GM19238 (cell line): ENCODE measurements around the gene ALDH16A1.

Experiments
- DNase-seq: peaks from one replicate; pipeline ENCODE4 v3.0.0; 2011; ENCODE audit warnings: low spot score; ENCODE audit not compliant: insufficient read length

ALDH16A1 gene

DNA sequence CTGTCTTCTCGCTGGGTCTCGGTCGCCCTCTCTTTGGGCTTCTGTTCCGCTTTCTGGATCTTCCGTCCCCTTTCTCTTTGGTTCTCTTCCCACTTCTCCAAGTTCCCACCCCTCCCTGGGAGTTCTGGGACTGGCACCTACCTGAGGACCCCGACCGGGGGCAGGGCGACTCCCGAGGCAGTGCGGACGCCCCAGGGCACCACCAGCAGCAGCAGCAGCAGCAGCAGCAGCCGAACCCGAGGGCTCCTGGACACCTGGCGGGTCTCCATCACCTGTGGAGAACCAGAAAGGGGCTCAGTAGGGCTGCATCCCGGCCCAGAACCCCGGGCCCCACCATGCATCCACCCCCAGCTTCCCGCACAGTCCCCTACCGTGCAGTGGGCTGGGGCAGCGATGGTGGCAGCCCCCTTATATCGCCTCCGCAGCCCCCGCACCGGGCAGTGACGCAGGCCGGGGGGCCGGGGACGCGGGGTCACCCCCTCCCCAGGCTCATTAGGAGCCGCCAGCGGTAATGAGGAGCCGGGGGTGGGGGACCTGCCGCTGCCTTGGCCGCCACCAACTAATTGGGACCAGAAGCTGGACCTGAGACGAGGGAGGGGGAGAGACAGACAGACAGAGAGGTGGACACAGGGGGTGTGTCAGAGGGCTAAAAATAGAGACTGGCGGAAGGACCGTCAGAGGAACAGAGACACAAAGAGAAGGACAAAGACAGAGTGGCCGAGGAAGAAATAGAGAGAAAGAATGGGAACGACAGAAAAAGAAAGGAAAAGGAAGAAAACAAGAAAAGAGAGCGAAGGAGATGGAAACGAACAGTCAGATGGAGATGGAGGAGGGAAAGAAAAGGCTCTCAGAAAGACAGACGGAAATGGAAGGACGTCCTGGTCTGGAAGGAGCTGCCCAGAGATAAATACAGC is 29.7 kb upstream of the ALDH16A1 start, which contains the start of gene PTH2:
Gene PTH2, minus strand, starts transcription at position 371 of the 914 bp plus-strand sequence. Its CDS starts 102 bp downstream, at position 269.
- no peak for DNase-seq

DNA sequence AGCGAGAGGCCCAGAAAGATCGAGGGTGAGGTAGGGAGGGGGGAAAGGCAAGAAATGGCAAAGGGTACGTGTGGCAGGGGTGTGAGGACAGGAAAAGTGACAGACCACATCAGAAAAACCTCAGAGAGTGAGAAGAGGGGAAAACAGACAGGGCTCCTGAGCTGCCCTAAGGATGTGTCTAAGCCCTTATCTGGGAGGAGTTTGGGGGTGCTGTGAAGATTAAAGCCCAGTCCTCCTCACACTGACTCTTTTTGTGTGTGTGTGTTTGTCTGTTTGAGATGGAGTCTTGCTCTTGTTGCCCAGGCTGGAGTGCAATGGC is 29.1 kb upstream of the ALDH16A1 start:
- DNase-seq = no peak

DNA sequence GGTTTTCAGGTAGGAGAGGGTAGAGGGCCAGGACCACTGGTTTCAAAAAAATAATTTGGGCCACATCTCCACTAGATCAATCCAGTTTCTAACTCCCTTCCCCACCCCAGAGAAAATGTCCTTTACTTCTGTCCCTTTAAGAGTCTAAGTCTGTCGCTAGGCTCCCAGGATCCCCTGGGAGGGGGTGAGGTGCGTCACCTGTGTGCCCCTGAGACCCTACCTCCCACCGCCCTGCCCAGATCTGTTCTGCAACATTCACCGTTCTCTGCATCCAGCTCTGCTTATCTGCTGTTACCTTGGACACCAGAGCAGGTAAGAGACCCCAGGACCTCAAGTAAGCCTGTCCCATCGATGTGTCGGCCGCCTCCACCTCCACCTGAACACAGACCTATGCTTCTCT is 27.8 kb upstream of the ALDH16A1 start, which contains the start of gene GFY:
Gene GFY, plus strand, starts transcription at position 211 of the 400 bp plus-strand sequence. CDS start 1,043 bp downstream, outside the sequence.
- DNase-seq = no peak

DNA sequence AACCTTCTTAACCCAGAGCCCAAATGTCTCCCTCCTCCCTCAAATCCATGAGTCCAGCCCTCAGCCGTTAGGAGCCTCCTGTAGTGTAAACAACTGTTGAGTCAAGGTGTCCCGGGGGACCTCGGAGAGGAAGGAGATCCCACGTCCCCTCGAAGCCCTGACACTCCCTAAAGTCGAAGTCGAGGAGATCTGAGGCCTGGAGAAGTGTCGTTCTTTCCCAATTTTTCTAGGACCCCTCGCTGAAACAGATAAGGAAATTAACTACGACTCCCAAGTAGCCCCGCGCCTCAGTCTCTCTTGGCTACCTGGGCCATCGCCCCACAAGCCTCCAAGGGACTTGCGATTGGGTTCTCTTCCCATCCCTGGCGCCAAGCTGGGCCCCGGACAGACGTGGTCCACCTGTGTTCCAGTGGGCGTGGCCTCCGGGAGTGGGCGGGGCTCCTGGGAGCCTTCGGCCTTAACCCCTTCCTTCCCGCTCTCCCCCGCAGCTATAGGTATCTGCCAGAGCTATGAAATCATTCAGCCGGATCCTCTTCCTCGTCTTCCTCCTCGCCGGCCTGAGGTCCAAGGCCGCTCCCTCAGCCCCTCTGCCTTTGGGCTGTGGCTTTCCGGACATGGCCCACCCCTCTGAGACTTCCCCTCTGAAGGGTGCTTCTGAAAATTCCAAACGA is 27.0 kb upstream of the ALDH16A1 start:
- no peak for DNase-seq

DNA sequence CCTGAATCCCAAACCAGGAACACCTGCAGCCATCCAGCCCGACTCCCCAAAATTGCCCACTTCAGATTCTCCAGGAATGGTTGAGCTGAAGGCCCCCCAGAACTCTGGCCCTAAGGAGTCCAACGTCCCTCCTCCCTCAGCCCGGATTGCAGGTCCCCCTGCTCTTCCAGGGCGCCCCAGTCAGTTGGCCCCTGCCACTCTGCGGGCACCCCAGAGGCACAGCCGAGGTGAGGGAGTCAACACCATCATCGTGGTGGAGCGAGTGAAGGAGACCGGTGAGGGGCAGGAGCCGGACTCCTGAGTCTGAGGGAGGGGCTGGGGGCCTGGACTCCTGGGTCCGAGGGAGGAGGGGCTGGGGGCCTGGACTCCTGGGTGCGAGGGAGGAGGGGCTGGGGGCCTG is 25.7 kb upstream of the ALDH16A1 start:
- DNase-seq = no peak

DNA sequence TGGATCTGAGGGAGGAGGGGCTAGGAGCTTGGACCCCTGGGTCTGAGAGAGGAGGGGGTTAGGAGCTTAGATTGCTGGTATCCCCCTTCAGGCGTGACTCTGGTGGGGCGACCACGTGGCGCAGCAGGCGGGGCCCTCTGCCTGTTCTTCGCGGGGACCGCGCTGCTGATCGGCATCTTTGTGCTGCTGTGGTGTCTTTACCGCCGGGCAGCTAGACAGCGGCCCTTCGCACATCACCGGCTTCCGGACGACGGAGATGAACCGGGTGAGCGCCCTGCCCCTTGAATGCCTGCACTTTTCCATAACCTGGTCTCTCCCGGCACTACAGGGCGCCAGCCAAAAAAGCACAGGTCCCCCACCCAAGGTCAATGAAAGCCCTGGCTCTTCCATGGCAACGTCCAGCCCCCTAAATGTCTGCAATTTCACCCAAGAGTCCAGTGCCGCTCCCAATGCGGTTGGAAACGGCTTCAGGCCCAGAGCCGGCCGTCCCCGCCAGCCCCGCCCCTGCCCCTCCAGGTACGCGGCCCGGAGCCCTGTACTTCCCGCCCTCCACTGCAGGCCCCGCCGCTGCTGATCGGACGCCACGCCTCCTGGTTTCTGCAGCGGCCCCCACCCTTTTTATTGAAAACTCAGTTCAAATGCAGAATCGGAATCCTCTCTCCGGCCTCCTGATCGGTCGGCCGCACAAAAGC is 25.0 kb upstream of the ALDH16A1 start:
- DNase-seq = no peak

DNA sequence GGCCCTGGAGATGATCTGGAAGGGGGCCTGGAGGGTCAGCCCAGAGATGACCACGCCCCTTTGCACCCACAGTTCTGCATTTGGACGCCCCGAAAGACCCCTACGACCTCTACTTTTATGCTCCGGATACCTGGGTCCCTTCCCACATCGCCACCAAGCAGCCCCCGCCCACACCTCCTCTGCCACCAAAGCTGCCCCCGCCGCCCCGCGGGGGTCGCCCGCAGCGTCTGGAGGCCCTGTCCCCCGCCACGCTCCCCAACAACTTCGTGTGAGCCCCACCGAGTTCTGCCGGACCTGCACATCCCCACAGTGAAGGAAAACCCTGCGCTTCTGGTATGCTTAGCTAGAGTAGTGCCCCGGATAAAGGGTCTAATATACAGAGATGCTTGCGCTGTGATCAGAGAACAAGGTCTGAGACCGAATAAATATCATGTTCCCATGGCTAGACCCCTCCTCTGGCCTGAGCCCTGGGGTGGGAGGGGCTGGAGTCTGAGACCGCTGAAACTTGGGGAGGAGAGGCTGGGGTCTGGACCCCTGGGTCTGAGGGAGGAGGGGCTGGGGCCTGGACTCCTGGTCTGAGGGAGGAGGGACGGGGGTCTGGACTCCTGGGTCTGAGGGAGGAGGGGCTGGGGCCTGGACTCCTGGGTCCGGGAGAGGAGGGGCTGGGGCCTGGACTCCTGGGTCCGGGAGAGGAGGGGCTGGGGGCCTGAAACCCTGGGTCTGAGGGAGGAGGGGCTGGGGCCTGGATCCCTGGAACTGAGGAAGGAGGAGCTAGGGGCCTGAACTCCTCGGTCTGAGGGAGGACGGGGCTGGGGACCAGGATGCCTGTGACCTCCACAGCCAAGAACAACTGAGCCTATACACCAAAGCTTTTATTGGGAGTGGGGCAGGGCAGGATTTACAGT is 24.2 kb upstream of the ALDH16A1 start:
- no peak for DNase-seq

DNA sequence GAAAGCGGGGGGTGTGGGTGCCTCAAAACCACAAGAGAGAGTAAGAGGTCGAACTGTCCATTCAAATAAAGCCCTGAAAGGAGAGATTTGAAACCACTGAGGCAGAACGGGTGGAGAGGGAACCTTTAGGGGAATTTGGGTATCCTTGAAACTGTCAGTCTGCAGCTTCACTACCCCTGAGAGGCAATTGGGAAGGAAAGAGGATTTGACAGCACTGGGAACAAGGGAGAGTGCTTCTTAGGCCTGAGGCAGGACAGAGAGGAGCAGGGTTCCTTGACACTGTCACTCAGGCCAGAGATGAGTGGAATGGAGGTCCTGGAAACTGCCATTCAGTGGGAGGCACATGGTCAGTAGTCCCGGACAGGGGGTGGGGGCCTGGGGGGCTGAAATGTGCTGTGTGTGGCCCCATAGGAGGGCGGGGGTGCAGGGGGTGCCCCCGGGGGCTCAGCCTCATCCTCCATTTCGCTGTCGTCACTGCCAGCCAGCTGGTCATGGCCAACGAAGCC is 22.8 kb upstream of the ALDH16A1 start:
- DNase-seq = no peak

DNA sequence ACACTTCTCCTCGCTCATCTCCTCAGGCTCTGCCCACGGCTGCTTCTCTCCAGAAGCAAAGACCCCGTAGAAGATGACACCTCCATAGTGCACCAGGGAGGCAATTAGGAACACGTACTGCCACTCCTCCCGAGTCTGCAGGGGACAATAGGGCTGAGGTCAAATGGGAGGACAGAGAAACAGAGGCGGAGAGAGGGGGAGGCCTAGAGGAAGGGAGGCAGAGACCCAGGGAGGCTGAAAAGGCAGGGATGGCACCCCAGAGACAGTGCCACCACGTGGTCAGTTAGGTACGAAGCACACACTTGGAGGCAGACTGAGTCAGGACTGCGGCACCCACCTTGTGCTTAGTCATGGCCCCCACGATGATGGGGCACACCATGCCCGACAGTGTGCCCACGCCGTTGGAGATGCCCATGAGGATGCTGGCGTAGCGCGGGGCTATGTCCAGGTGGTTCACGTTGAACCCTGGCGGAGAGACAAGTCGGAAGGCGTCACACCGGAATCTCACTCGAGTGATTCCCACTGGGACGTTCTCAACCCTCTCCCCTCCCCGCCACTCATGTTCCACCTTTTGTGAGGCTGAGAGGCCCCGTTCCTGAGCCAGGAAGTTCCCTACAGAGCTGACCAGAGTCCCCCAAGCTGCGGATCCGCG is 22.2 kb upstream of the ALDH16A1 start:
- DNase-seq = no peak

DNA sequence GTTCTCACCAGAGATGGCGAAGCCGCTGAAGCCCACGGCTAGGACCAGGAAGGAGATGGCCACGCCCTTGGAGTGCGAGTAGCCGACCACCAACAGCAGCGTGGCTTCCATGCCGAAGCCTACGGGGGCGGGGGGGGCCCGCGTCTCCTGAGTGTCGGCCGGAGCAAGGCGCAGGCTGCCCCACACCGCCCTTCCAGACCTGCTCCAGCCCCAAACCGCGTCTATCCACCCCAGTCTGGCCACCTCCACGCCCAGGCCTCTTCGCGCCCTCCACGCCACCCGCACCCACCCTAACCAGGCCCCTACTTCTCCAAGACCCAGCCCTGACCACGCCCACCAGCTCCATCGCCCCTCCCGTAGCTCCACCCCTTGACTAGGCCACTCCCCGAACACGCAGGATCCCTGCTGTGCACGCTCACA is 21.7 kb upstream of the ALDH16A1 start:
- no peak for DNase-seq

DNA sequence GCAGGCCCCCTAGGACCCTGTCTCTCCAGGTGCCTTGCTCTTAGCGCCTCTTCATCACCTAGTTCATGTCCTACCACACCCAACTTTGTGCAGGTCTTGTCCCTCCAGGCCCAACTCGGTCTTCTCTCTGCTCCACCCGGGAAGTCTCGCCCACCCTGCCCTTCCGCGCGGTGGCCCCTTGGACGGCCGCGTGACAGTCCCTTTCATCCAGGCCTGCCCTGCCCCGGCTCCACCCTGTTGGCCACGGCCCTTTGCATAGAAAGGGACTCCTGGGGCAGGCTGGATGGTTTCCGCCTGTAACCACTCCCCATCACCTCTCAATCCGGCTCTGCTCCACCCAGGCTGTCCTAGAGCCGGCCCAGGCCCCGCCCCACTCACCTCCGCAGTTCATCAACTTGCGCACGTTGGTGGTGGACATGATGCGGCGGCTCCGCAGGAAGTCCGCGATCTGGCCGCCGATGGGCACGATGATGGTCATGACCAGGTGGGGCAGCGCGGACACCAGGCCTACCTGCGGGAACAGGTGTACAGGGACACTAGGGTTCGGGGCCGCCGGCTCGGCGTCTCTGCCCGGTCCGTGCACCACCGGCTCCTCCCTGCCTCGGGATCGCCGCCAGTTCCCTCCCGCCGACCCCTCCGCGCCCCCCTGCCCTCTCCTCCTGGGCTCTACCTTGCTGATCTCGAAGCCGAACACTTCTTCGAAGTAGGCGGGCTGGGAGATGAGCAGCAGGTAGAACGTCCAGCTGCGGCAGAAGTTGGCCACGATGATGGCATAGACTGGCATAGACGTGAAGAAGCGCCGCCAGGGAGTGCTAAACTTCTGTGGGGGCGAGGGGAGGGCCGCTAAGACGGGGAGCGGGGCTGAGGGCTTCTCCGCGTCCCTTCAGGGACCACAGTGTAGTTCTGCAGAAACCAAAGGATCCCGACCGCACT is 20.6 kb upstream of the ALDH16A1 start:
- DNase-seq = no peak

DNA sequence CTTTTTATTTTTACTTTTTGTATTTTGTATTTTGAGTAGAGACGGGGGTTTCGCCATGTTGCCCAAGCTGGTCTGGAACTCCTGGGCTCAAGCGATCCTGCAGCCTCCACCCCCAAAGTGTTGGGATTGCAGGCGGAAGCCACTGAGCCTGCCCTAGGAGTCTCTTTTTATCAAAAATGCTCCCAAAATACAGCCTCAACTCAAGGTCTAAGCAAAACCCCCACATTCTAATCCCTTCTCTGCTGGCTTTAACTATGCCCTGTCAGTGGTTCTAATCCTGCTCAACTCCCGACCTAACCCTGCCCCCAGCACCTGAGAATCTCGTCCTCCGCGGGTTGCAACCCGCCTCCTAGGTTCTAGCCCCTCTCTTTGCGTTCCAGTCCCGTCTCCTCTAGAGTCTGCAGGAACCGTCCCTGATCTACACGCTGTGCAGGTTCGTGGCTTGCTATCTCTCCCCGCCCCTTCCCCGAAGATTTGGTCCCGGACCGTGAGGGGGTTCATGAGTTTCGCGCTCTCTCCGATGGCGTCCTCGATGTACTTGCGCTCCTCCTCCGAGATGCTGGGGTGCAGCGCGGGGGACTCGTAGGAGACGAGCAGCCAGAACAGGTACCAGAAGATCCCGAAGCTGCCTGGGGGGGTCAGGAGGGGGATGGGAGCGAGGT is 19.7 kb upstream of the ALDH16A1 start:
- no peak for DNase-seq

DNA sequence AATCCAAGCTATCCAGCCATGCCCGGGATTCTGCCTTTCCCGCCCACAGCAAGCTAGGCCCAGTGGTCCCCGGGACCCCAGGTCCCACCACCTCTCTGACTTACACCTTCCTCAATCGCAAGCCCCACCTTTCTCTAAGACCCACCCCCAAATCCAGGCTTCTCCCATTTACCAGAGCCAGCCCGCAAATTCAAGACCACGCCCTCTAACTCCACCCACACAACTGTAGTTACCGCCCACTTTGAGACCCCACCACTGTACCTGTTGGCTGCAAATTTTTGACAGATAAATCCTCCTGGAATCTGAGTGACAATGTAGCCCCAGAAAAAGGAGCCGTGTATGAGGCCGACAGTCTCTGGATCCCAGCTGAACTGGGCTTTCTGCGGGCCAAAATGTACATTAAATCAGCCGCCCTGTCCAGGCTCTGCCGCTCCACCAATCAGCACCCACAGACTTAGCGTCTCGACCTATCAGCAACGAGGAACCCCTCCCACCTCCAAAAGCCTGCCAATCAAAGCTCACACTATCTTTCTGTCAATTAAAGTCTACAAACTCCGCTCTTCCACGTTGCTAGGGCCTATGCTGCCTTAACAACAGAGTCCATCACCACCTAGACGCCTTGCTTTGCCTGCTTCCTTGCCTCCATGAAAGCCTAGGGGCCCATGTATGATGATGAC is 18.0 kb upstream of the ALDH16A1 start:
- DNase-seq = no peak

DNA sequence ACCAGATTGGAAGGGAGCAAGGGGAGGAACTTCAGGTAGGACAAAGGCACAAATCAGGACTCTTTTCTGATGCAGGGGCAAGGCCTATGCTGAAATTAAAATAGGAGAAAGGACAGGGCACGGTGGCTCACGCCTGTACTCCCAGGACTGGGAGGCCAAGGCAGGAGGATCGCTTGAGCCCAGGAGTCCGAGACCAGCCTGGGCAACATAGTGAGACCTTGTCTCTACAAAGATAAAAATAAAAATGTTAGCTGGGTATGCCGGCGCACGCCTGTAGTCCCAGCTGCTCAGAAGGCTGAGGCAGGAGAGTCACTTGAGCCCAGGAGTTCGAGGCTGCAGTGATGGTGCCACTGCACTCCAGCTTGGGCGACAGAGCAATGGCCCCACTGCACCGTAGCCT is 17.4 kb upstream of the ALDH16A1 start:
- DNase-seq = no peak

DNA sequence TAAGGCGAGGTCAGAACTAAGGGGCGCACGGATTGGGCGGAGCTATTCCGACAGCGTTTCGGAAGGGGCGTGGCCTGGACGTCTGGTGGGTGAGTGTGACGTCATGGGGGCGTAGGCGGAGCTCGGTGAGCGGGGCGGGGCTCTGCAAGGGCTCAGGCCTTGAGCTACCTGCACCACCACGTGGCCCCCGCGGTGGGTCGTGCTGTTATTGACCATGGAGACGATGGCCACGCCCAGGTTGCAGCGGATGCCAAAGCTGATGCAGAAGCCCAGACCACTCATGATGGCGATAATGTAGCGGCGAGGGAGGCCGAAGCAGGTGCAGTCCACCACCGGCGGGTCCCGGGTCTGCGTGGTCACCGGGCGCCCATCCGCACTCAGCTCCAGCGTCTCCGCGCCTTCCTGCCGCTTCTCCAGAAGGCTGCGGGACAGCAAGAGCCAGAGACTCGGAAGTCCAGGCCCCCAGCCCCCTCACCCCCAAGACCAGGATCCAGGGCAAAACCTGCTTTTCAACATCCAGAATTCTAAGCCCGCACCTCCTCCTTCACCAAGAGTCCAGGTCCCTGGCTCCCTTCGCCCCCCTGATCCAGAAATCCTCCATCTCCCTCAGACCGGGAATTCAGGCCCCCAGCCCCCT is 16.5 kb upstream of the ALDH16A1 start:
- DNase-seq = no peak

DNA sequence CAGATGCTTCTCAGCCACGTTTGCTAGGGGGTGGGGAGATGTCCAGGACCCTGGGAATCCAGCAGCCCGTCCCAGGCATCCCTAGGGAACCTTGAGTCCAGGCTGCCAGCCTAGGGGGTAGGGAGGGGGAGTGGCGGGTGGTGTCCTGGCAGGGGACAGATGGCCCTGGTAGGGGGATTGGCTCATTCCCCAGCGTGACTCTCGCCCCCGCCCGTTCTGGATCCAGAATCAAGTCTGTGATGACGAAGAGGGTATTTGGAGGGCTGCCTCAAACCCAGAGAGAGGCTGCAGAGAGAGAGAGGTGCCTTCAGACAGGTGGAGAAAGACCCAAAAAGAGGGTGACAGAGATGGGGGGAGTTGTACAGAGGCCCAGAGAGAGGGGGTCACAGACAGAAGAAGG is 15.8 kb upstream of the ALDH16A1 start:
- no peak for DNase-seq

DNA sequence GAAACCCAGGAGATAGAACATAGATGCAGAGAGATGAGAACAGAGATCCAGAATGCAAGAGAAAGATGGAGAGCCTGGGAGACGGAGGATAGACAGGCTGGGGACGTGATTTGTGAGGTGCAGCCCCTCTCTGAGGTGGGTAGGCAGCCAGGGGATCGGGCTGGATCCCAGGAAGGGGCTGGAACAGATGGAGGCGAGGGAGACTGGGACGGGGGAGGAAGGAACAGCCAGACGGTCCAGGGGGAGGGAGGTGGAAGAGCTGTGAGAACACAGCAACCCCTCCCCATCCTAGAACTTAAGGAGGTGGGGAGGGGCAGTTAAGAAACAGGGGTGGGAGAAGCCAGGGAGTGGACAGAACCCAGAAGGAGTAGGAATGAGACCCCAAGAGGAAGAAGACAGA is 14.8 kb upstream of the ALDH16A1 start:
- no peak for DNase-seq

DNA sequence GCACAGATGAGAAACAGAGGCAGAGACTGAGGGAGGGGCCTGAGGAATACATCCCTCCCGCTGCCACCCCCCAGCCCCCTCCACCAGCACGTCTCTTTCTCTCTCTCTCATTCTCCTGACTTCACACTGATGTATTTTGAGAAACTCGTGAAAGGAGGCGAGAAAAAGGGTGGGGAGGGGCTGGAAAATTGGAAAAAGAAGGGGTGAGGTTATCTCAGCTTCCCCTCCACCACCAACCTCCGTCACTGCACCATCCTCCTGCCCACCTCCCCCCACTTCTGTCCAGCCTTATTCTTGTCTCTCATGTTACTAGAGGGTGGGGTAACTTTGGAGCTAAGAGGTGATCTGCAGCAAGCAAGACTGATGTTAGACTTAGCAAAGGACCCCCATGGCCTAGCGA is 13.2 kb upstream of the ALDH16A1 start:
- DNase-seq = no peak
